T-helper 22 cell (primary cell): Measurements from ENCODE around the gene TRIM62.
"Not testable (repeated sequence)": the region's sequence is repeated elsewhere in the genome, so short reads cannot be mapped to it uniquely, and the experiment has no call there.

Source experiments
- DNase-seq: peaks from one replicate; pipeline ENCODE4 v3.0.0-alpha.2; 2020; ENCODE audit warnings: low read depth

Gene TRIM62

GRCh38 chr1:33158366-33158765 lies 23.5 kb downstream of the TRIM62 start:
- no peak for DNase-seq

- no peak for DNase-seq
These were observed 24.7 kb downstream of the TRIM62 start for GRCh38 chr1:33157131-33157530.

GRCh38 chr1:33155877-33156538 lies 25.8 kb downstream of the TRIM62 start:
- no peak for DNase-seq

- DNase-seq = no peak
These were observed 28.2 kb downstream of the TRIM62 start for GRCh38 chr1:33153650-33154049.

- DNase-seq = no peak
These were observed 29.0 kb downstream of the TRIM62 start for GRCh38 chr1:33152685-33153432.

GRCh38 chr1:33151116-33151515 lies 30.7 kb downstream of the TRIM62 start:
- no peak for DNase-seq

GRCh38 chr1:33150522-33150921 lies 31.3 kb downstream of the TRIM62 start:
- DNase-seq = no peak

GRCh38 chr1:33149453-33150190 lies 32.2 kb downstream of the TRIM62 start:
- no peak for DNase-seq

- DNase-seq = no peak
These were observed 33.2 kb downstream of the TRIM62 start for GRCh38 chr1:33148615-33149014.

- DNase-seq = no peak
These were observed 33.9 kb downstream of the TRIM62 start for GRCh38 chr1:33147997-33148314.

- DNase-seq = no peak
These were observed 34.4 kb downstream of the TRIM62 start for GRCh38 chr1:33147275-33147996.

GRCh38 chr1:33146003-33146402 lies 35.8 kb downstream of the TRIM62 start:
- DNase-seq = no peak

- DNase-seq = no peak
These were observed 38.1 kb downstream of the TRIM62 start for GRCh38 chr1:33143698-33144097.

GRCh38 chr1:33143176-33143575 lies 38.7 kb downstream of the TRIM62 start:
- no peak for DNase-seq

- DNase-seq = no peak
These were observed 39.3 kb downstream of the TRIM62 start for GRCh38 chr1:33142483-33143064.

GRCh38 chr1:33141781-33142180 lies 40.1 kb downstream of the TRIM62 start:
- no peak for DNase-seq

GRCh38 chr1:33141216-33141615 lies 40.6 kb downstream of the TRIM62 start:
- no peak for DNase-seq

GRCh38 chr1:33140153-33141149 lies 41.4 kb downstream of the TRIM62 start:
- no peak for DNase-seq

GRCh38 chr1:33137800-33138199 lies 44.0 kb downstream of the TRIM62 start:
- DNase-seq = no peak

GRCh38 chr1:33136041-33136440 lies 45.8 kb downstream of the TRIM62 start:
- DNase-seq = not testable (repeated sequence)
